ENCODE results near the gene COX20.
"Not testable (repeated sequence)": the region's sequence is repeated elsewhere in the genome, so short reads cannot be mapped to it uniquely, and the experiment has no call there.

The COX20 gene

DNA sequence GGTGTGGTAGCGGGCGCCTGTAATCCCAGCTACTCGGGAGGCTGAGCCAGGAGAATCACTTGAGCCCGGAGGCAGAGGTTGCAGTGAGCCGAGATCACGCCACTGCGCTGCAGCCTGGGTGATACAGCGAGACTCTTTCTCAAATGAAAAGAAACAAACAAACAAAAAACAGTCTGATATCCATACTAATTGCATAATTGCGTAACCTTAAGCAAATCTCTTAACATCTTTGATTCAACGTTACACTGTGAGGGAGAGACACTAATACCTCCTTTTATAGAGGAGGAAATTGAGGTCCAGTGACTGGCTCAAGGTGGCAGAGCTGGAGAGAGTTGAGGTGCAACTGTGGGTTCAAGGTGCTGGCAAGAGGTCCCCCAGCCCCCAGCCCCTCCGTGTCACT lies 12.6 kb upstream of the COX20 start:
- no peak for DNase-seq (ENCODE audit: low read depth)

- DNase-seq (ENCODE audit: low read depth), result no peak
Observed at GRCh38 chr1:244826712-244827111, 8.7 kb upstream of the COX20 start.

DNA sequence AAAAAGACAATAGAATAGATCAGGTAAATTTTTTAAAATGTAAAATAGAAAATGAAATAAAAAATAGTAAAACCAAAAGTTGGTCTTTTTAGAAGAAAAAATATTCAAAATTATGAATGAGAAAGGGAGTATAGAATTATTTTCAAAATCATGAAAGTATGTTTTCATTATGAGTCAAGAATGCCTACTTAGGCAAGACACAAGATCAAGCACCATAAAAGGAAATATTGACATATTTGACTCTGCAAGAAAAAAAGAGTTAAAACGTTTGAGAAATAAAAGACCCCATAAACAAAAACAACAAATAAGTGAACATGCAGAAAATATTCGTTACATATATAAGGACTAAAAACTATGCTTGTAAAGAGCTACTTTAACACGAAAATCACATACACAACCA lies 4.8 kb upstream of the COX20 start:
- DNase-seq (ENCODE audit: low read depth), result no peak

GRCh38 chr1:244833260-244833659 lies 2.2 kb upstream of the COX20 start:
- not testable (repeated sequence) for DNase-seq (ENCODE audit: low read depth)

- no peak for DNase-seq (ENCODE audit: low read depth)
Observed at GRCh38 chr1:244833734-244834542, 1.5 kb upstream of the COX20 start.

DNA sequence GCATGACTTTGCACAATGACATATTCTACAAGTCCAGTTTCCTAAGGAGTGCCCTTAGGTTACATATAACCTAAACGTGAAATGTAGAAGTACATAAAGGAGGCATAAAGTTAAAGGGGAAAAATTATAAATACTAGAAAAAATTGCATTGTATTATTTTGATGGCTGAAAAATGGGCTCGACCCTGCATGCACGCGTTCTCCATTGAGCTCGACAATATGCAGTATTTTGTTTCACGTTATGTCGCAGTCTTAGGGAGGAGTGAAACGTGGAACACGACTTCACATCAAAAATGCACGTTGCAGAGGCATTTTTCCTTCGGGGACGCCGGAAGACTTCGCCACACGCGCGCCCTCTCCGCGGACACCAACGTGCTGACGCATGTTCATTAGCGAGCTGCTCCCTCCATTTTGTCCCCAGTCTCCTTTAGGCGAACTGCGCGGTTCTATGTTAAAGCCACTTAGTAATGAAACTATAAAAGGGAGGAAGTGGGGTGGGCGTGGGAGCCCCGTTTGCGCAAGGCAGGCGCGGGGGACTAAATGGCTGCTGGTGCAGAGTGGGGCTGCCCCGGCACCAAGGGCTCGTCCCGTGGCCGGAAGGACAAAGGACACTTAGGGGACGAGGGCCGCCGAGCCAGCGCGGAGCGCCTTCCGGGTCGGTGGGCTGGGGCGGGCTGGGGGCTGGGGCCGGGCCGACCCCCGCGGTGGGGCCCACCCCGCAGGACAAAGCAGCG lies 749 bp upstream of the COX20 start:
- peak; percentile 72 for DNase-seq (ENCODE audit: low read depth)

GRCh38 chr1:244836135-244836521 lies 670 bp downstream of the COX20 start:
- no peak for DNase-seq (ENCODE audit: low read depth)

DNA sequence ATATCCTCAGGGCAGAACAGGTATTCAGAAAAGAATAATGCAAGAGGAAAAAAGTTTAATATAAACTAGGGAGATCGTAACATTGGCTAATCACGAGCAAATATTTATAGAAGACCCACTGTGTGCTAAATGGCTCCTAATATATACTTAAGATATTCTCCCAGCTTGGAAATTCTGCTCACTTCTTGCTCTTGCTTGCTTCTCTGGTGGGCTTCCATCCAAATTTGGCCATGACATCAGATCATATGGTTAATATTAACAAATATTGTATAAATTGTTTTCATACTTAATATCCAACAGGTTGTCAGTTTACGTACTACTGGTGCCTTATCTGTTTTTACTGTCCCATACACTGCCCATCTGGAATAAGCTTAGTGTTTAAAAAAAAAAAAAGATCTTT lies 1.1 kb downstream of the COX20 start:
- DNase-seq (ENCODE audit: low read depth), result no peak

GRCh38 chr1:244837597-244838258 lies 2.3 kb downstream of the COX20 start:
- no peak for DNase-seq (ENCODE audit: low read depth)

DNA sequence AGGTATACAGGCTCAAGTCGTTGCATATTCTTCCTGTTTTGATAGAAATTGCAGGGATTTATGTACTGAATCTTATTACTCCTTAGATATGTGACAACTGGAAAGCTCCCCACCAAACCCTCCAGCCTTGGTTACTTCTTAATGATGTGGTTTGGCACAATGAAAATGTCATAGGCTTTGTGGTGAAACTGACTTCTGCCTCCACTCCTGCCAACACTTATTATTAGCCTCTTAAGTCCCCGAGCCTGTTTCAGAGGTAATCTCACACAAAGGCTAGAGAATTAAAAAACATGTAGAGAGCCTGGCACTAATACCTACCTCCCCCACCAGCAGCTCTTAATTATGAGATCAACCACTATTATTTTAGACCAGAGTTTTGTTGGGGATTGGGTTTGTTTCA lies 4.2 kb downstream of the COX20 start:
- DNase-seq (ENCODE audit: low read depth), result no peak

DNA sequence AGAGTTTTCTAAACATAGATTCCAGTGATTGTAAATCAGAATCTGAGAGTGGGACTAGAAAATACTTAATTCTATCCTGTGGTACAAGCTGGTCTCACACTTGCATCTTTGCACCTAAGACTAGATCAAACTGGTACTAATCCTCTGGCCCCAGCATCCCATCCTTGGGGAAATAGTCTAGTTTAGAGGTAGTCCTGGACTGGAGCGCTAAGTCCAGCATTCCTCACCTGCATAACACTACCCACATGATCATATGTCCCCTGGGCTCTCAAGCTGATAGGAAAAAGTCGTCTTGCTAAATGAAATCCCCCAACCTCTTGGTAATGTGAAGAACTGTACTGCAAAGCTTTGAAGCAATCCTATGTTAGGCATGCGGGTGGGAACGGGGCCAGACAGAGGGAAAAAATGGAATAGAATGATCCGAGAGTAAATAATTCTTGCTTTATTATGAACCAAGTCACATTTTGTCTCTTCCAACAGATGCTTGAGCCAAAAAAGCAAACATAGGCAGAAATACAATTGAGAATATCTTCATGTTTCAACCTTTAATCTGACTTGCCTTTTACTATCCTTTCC lies 4.8 kb downstream of the COX20 start:
- DNase-seq (ENCODE audit: low read depth), result no peak

- DNase-seq (ENCODE audit: low read depth), result no peak
Observed at GRCh38 chr1:244841273-244841927, 5.9 kb downstream of the COX20 start.

DNA sequence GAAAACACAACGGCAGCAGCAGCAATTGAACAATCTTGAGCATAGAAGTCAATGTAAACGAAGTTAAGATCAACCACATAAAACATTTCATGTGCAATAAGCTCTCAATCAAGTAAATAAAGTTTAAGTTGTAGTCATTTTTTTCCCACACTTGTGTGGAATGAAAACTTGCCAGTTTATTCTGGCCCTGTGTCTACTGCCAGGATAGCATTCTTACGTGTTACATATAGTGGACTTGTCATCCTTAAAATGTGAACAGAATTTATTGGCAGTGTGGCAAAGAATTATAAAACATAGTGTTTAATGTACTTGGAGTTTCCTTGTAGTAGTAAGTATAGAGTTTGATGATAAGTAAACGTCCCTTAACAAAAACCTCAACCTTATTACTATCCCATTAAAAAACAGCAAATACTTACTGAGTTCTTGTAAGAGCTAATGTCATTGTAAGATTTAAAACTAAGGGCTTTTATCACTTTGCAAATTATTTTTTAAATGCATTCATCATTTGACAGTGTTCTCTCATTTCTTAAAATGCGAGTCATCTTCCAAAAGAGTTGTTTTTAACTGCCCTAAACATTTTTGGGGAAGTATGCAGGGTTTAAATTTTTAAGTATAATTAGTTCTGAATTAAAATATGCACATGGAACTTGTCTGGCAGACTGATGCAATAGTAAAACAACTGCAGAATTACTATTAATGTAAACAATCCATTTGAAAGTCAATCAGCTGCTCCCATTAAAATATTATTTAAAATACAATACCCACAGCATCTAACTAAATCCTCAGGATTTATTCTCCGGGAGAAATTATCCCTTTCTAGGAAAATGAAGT lies 7.9 kb downstream of the COX20 start:
- no peak for DNase-seq (ENCODE audit: low read depth)

DNA sequence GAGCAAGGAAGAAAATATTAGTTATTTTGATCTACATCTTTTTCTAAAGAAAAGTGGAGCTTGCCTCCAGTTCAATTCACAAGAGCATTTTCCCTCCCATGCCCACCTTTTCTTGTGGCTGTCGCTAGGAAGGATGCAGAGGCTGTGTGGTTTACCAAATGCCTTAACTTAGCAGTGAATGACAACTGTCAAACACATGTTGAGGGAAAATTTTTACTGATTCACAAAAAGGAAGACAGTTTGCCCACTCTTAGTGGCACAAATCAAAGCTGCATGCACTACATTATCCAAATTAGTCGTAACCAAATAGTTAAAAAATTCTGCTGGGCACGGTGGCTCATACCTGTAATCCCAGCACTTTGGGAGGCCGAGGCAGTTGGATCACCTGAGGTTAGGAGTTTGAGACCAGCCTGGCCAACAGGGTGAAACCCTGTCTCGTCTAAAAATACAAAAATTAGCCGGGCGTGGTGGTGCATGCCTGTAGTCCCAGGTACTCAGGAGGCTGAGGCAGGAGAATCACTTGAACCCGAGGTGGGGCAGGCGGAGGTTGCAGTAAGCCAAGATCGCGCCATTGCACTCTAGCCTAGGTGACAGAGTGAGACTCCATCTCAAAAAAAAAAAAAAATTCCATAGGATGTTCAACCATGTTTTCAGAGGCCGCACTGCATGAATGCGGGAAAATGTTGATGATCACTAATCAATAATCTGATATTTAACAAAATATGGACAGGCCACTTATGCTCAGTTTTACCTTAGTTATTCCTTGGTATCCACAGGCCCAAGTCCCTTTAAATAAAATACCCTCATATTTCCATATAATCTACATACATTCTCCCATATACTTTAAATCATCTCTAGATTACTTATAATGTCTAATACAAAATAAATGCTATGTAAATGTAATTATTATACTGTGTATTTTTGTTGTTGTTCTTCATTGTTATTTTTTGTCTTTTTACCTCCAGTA lies 9.0 kb downstream of the COX20 start:
- no peak for DNase-seq (ENCODE audit: low read depth)

DNA sequence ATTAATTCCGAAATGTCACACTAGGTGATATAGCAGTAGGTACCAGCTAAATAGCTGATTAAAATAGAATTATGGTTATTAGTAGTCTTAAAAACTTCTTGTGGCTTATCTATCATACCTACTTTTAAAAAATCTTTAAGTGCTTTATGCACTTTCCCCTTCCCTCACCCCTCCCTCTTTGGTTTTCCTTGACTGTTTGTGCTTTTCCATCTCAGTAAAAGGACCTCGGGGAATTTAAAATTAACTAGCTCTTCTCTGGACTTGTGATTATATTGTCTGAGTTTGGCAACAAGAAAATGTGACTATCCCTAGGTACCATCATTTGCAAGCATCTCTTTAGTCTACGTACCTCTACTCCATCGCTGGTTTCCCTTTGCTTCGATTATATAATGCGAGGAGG lies 11.2 kb downstream of the COX20 start:
- no peak for DNase-seq (ENCODE audit: low read depth)

DNA sequence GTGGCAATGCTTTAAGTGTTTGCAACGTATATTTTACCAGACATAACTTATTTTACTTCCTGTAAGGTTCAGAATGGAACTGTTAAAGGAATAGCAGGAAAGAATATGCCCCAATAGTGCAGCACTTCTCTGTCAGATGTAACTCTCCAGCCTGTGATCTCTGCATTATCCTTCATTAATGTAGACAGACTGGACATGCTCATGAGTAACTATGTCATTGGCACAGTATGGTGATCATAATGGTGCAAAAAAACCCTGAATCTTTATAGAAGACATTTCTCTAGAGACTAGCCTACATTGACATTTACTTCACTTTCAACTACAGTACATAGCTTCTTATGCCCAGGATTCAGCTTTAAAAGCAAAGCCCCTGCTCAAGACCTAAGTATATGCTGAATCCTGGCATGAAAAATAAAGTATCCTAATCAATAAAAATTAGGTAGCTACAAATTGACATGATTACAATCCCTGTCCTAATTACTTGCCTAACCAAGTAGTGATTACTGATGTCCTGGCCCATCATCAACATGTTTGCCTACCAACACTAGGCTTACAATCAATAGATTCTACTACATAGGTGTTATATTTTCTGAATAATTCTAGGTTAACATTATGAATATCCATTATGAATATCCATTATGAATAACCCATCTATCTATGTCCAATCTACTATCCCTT lies 13.9 kb downstream of the COX20 start:
- DNase-seq (ENCODE audit: low read depth), result no peak

GRCh38 chr1:244850099-244850852 lies 14.8 kb downstream of the COX20 start:
- no peak for DNase-seq (ENCODE audit: low read depth)

GRCh38 chr1:244850896-244851295 lies 15.4 kb downstream of the COX20 start:
- DNase-seq (ENCODE audit: low read depth), result no peak
